OCI-LY3 (cell line): Measurements from ENCODE around the gene TLR6.

ENCODE experiments used
- H2AFZ ChIP-seq: fragments of 200-600, 300-600 bp; shearing (Covaris generic); 2 replicates; pipeline ENCODE4 v1.6.0; 2014; ENCODE audit warnings: antibody characterized with exemption, low read depth, low read length
- H3K27ac ChIP-seq: fragments of 200-600, 300-600 bp; sonication (generic); 2 replicates; pipeline ENCODE4 v1.5.1; 2014; ENCODE audit warnings: mild to moderate bottlenecking, low read length, moderate library complexity, mixed read lengths
- H3K27me3 ChIP-seq: fragments of 200-600, 300-600 bp; sonication (generic); 2 replicates; pipeline ENCODE4 v1.6.1; 2014; ENCODE audit warnings: low read depth, low read length, mixed read lengths
- H3K36me3 ChIP-seq: fragments of 200-600, 300-600 bp; sonication (generic); replicated peaks from 2 replicates; pipeline ENCODE3; 2014; ENCODE audit warnings: low read depth, low read length, mixed read lengths
- H3K4me1 ChIP-seq: fragments of 300-600, 200-600 bp; sonication (generic); 2 replicates; pipeline ENCODE4 v1.6.1; 2014; ENCODE audit warnings: low read length, mixed read lengths
- H3K4me2 ChIP-seq: fragments of 200-600, 300-600 bp; sonication (generic); 2 replicates; pipeline ENCODE4 v1.6.1; 2014; ENCODE audit warnings: low read length, mixed read lengths
- H3K4me3 ChIP-seq: fragments of 300-600, 200-600 bp; sonication (generic); 2 replicates; pipeline ENCODE4 v1.5.1; 2014; ENCODE audit warnings: antibody characterized with exemption, mild to moderate bottlenecking, low read length, moderate library complexity
- H3K79me2 ChIP-seq: fragments of 300-600, 200-600 bp; shearing (Covaris generic); 2 replicates; pipeline ENCODE4 v1.6.1; 2014; ENCODE audit warnings: mild to moderate bottlenecking, low read length, mixed read lengths
- H3K9ac ChIP-seq: fragments of 300-600, 200-600 bp; shearing (Covaris generic); 2 replicates; pipeline ENCODE4 v1.6.0; 2014; ENCODE audit warnings: mild to moderate bottlenecking, low read length, moderate library complexity
- H3K9me3 ChIP-seq: fragments of 200-600, 300-600 bp; shearing (Covaris generic); 2 replicates; pipeline ENCODE4 v1.6.1; 2014; ENCODE audit warnings: low read length, mixed read lengths; ENCODE audit not compliant: insufficient read depth
- H4K20me1 ChIP-seq: fragments of 200-600, 300-600 bp; sonication (generic); 2 replicates; pipeline ENCODE4 v1.6.1; 2016; ENCODE audit warnings: low read length, mixed read lengths; ENCODE audit not compliant: insufficient read depth
- CTCF ChIP-seq: fragments of 200-600, 300-600 bp; sonication (generic); IDR thresholded peaks from 2 replicates; pipeline ENCODE4 v1.5.1; 2014; ENCODE audit warnings: antibody characterized with exemption, low read length, low read depth
- EZH2phosphoT487 ChIP-seq: fragments of 200-600 bp; shearing (Covaris generic); IDR thresholded peaks from 2 replicates; pipeline ENCODE4 v1.6.1; 2018; ENCODE audit warnings: antibody characterized with exemption, mixed run types, low read depth

Gene TLR6

GRCh38 chr4:38871593-38871992 lies 15.0 kb upstream of the TLR6 start:
- H3K27ac ChIP-seq = no peak overlapping the region
- peaks cover 12% of the 10 kb centered on the region for H3K4me1 ChIP-seq
- H3K4me3 ChIP-seq = no peak overlapping the region
- no peaks in the 10 kb centered on the region for H3K27me3 ChIP-seq
- H3K9me3 ChIP-seq = no peaks in the 10 kb centered on the region
- TF ChIP-seq EZH2phosphoT487 (no peak), CTCF (no peak)
- no peak overlapping the region for H2AFZ ChIP-seq
- no peaks in the 10 kb centered on the region for H4K20me1 ChIP-seq
- no peak overlapping the region for H3K9ac ChIP-seq
- no peak overlapping the region for H3K4me2 ChIP-seq
- H3K79me2 ChIP-seq = no peaks in the 10 kb centered on the region
- H3K36me3 ChIP-seq = no peaks in the 10 kb centered on the region

GRCh38 chr4:38870098-38870808 lies 13.6 kb upstream of the TLR6 start:
- no peak overlapping the region for H3K4me2 ChIP-seq
- no peak for TF ChIP-seq CTCF
- TF ChIP-seq EZH2phosphoT487 = no peak
- no peaks in the 10 kb centered on the region for H3K9me3 ChIP-seq
- no peaks in the 10 kb centered on the region for H3K27me3 ChIP-seq
- no peaks in the 10 kb centered on the region for H4K20me1 ChIP-seq
- H3K27ac ChIP-seq = no peak overlapping the region
- H3K4me3 ChIP-seq = no peak overlapping the region
- no peaks in the 10 kb centered on the region for H3K36me3 ChIP-seq
- no peak overlapping the region for H2AFZ ChIP-seq
- H3K9ac ChIP-seq = no peak overlapping the region
- no peaks in the 10 kb centered on the region for H3K79me2 ChIP-seq
- H3K4me1 ChIP-seq = peaks cover 16% of the 10 kb centered on the region

GRCh38 chr4:38869511-38869910 lies 12.9 kb upstream of the TLR6 start:
- Histone ChIP-seq H3K27ac (no peak overlapping the region), H2AFZ (no peak overlapping the region), H3K9ac (no peak overlapping the region), H4K20me1 (no peaks in the 10 kb centered on the region), H3K27me3 (no peaks in the 10 kb centered on the region), H3K79me2 (no peaks in the 10 kb centered on the region), H3K4me3 (no peak overlapping the region), H3K4me2 (no peak overlapping the region), H3K9me3 (no peaks in the 10 kb centered on the region), H3K4me1 (peaks cover 16% of the 10 kb centered on the region), H3K36me3 (no peaks in the 10 kb centered on the region)
- no peak for TF ChIP-seq CTCF
- TF ChIP-seq EZH2phosphoT487 = no peak

- Histone ChIP-seq H3K4me2 (peak overlapping the region; percentile 87), H3K9me3 (no peaks in the 10 kb centered on the region), H3K4me1 (peaks cover 16% of the 10 kb centered on the region), H3K4me3 (peak overlapping the region; percentile 81), H3K27me3 (no peaks in the 10 kb centered on the region), H2AFZ (peak overlapping the region; percentile 55; the same call in 1 of the 2 replicates), H3K27ac (no peak overlapping the region), H3K79me2 (no peaks in the 10 kb centered on the region), H4K20me1 (no peaks in the 10 kb centered on the region), H3K9ac (peak overlapping the region; percentile 77), H3K36me3 (no peaks in the 10 kb centered on the region)
- TF ChIP-seq CTCF (no peak), EZH2phosphoT487 (no peak)
These were observed 11.7 kb upstream of the TLR6 start for GRCh38 chr4:38868059-38868960.
